HG03103 (cell line): ENCODE results near the gene TFF3.

ENCODE experiments used
- ATAC-seq: cut with Tn5 transposase; IDR thresholded peaks from one replicate; pipeline ENCODE4 v1.9.1; 2021; ENCODE audit warnings: low read depth; ENCODE audit not compliant: unreplicated experiment

TFF3 gene

GRCh38 chr21:42324896-42325295, 9.7 kb upstream of the TFF3 start:
- ATAC-seq: no peak

GRCh38 chr21:42321845-42322244, 6.6 kb upstream of the TFF3 start:
- no peak for ATAC-seq

- no peak for ATAC-seq
Measured at GRCh38 chr21:42321231-42321630, 6.0 kb upstream of the TFF3 start.

- ATAC-seq: no peak
Measured at GRCh38 chr21:42320791-42321190, 5.6 kb upstream of the TFF3 start.

- no peak for ATAC-seq
Measured at GRCh38 chr21:42319851-42320572, 4.8 kb upstream of the TFF3 start.

- ATAC-seq: no peak
Measured at GRCh38 chr21:42319376-42319775, 4.2 kb upstream of the TFF3 start.

GRCh38 chr21:42317826-42318746, 2.9 kb upstream of the TFF3 start:
- ATAC-seq: no peak

- ATAC-seq: no peak
Measured at GRCh38 chr21:42317341-42317741, 2.1 kb upstream of the TFF3 start.

GRCh38 chr21:42316891-42317290, 1.7 kb upstream of the TFF3 start:
- no peak for ATAC-seq

- no peak for ATAC-seq
Measured at GRCh38 chr21:42314616-42315295, 453 bp downstream of the TFF3 start.

- no peak for ATAC-seq
Measured at GRCh38 chr21:42313501-42313969, 1.7 kb downstream of the TFF3 start.

- ATAC-seq: no peak
Measured at GRCh38 chr21:42312626-42313104, 2.5 kb downstream of the TFF3 start.

- no peak for ATAC-seq
Measured at GRCh38 chr21:42311816-42312625, 3.2 kb downstream of the TFF3 start.

- ATAC-seq: no peak
Measured at GRCh38 chr21:42311160-42311559, 4.0 kb downstream of the TFF3 start.

- no peak for ATAC-seq
Measured at GRCh38 chr21:42310411-42311001, 4.7 kb downstream of the TFF3 start.

- no peak for ATAC-seq
Measured at GRCh38 chr21:42309753-42310213, 5.4 kb downstream of the TFF3 start.

- ATAC-seq: no peak
Measured at GRCh38 chr21:42308914-42309752, 6.1 kb downstream of the TFF3 start.

GRCh38 chr21:42308161-42308913, 6.9 kb downstream of the TFF3 start:
- ATAC-seq: no peak
